Thyroid gland (tissue), 4 donors: ENCODE data around the gene CYP27B1. TPM values are rescaled to one million over a fixed set of nuclear protein-coding genes. Genes with fewer than 3 reads are reported as not detected.

Experiments used
- DNase-seq, 2 donors: peaks; one replicate each; pipeline ENCODE4 v3.0.0-alpha.2; 2019
- H3K27ac ChIP-seq, 3 donors: fragments of 200-600 bp; sonication (generic); 1 replicate in 2 of 3; 2 replicates in 1 of 3; pipeline ENCODE4 v1.5.1; 2016 to 2019; ENCODE audit warnings: mild to moderate bottlenecking in 1 of 3, moderate library complexity in 1 of 3
- H3K27me3 ChIP-seq: fragments of 200-600 bp; sonication (generic); one replicate; pipeline ENCODE4 v1.5.1; 2019
- H3K36me3 ChIP-seq, 2 donors: fragments of 200-600 bp; sonication (generic); one replicate each; pipeline ENCODE4 v1.5.1; 2016 to 2019
- H3K4me1 ChIP-seq, 2 donors: fragments of 200-600 bp; sonication (generic); one replicate each; pipeline ENCODE4 v1.5.1; 2017 to 2019
- H3K4me3 ChIP-seq, 3 donors: fragments of 200-600 bp; sonication (generic); replicated peaks in 1 of 3; 1 replicate in 2 of 3; 2 replicates in 1 of 3; pipeline ENCODE4 v1.5.1; 2016; ENCODE audit warnings: mild to moderate bottlenecking in 1 of 3
- H3K9me3 ChIP-seq: fragments of 200-600 bp; sonication (generic); one replicate; pipeline ENCODE4 v1.5.1; 2017
- CTCF ChIP-seq, 6 experiments: fragments of 200-600 bp in 3 of 6; fragments of 450-650 bp in 3 of 6; sonication (generic) in 3 of 6; IDR thresholded peaks; one replicate each; pipeline ENCODE4 v1.5.1; 2016 to 2019; ENCODE audit warnings: antibody characterized with exemption in 6 of 6, mild to moderate bottlenecking in 2 of 6, inconsistent platforms in 1 of 6, moderate library complexity in 1 of 6
- POLR2A ChIP-seq, 2 donors: fragments of 450-650 bp; IDR thresholded peaks; one replicate each; pipeline ENCODE4 v1.6.1; 2017; ENCODE audit warnings: antibody characterized with exemption in 2 of 2, mild to moderate bottlenecking in 2 of 2, moderate library complexity in 1 of 2
- WGBS, 2 donors: methylation state at CpG; one replicate each; pipeline ENCODE4 v1.1.5; 2017; 5-methylcytosine and 5-hydroxymethylcytosine counted together
- intact Hi-C: fragments of 100-400 bp; cut with DNase I; formaldehyde crosslinking; loops from one replicate; pipeline ENCODE4 v1.15.1; 2023
- microRNA-seq: library from miRNA; unstranded; fragments of <30 nt; microRNA quantifications from one replicate; pipeline ENCODE4, GENCODE V29; 2016
- small RNA-seq: library from RNA; depleted of rRNA; stranded (forward); fragments of <200 nt; gene quantifications from one replicate; pipeline ENCODE3, GENCODE V24; 2016
- total RNA-seq, 4 donors: library from RNA; depleted of rRNA; stranded (reverse); fragments of >200 nt; gene quantifications; one replicate each; pipeline ENCODE4 v1.2.3, GENCODE V29; 2016

The CYP27B1 gene
- total RNA-seq, 4 donors from 2014 or later: 2.7 to 13.0 (median 10.0) TPM

GRCh38 chr12:57713209-57713608 is 53.7 kb downstream of the CYP27B1 start:
- WGBS, 2 donors: 89 to 90% methylated on average over 5 of the region's 5 CpGs

GRCh38 chr12:57712701-57713100 is 54.2 kb downstream of the CYP27B1 start:
- no peak for DNase-seq
- 91 to 99% methylated on average over 3 of the region's 3 CpGs for WGBS, 2 donors
- H3K36me3 ChIP-seq: peaks cover 14 to 21% of the 10 kb centered on the region in 2 donors
- no peaks in the 10 kb centered on the region for H3K27me3 ChIP-seq
- no peaks in the 10 kb centered on the region for H3K4me1 ChIP-seq
- intact Hi-C loops: no loop called here
- no peak for TF ChIP-seq CTCF (IDR thresholded peaks at IDR 0.05)
- no peak for TF ChIP-seq POLR2A (IDR thresholded peaks at IDR 0.05)
- no peak overlapping the region for H3K4me3 ChIP-seq
- H3K27ac ChIP-seq: no peak overlapping the region
- H3K9me3 ChIP-seq: no peaks in the 10 kb centered on the region

More at GRCh38 chr12:57713209-57713608, 53.7 kb downstream of the CYP27B1 start:
- H3K36me3 ChIP-seq: peaks cover 19 to 26% of the 10 kb centered on the region in 2 donors
- H3K27me3 ChIP-seq: no peaks in the 10 kb centered on the region
- H3K4me3 ChIP-seq: no peak overlapping the region
- no peaks in the 10 kb centered on the region for H3K9me3 ChIP-seq
- no peaks in the 10 kb centered on the region for H3K4me1 ChIP-seq
- intact Hi-C loops: no loop called here
- TF ChIP-seq CTCF (IDR thresholded peaks at IDR 0.05) (no peak), POLR2A (IDR thresholded peaks at IDR 0.05) (no peak)
- no peak for DNase-seq
- H3K27ac ChIP-seq: no peak overlapping the region

Small RNA genes within 50 kb of the gene (microRNA-seq; reads per million reads assigned to microRNA genes)
- not detected for gene MIR6759

Small RNA genes within 50 kb of the gene (small RNA-seq; reads per million reads assigned to genes)
- not detected for gene RNU6-1083P

Other genes starting within 250 kb of the CYP27B1 start
- gene DDIT3, start 246.6 kb downstream of the CYP27B1 start, total RNA-seq: 10 to 100 TPM; 44.5 to 71.3 (median 53.8) TPM
- 10 to 100 TPM; 18.9 to 59.7 (median 51.9) TPM for gene MBD6, start 244.3 kb downstream of the CYP27B1 start, total RNA-seq
- gene DCTN2, start 219.9 kb downstream of the CYP27B1 start, total RNA-seq: 100 to 1,000 TPM; 164 to 199 (median 193) TPM
- under 1 TPM; 0.34 to 0.67 (median 0.51) TPM for gene KIF5A, start 217.0 kb downstream of the CYP27B1 start, total RNA-seq
- gene PIP4K2C, start 175.9 kb downstream of the CYP27B1 start, total RNA-seq: 10 to 100 TPM; 29.6 to 82.6 (median 59.2) TPM
- gene DTX3, start 162.3 kb downstream of the CYP27B1 start, total RNA-seq: 10 to 100 TPM; 29.2 to 42.0 (median 33.9) TPM
- 10 to 100 TPM in 1 of 4 donors, 1 to 10 TPM in 3; 3.3 to 25.8 (median 3.9) TPM for gene ARHGEF25, start 155.6 kb downstream of the CYP27B1 start, total RNA-seq
- gene B4GALNT1, start 133.9 kb downstream of the CYP27B1 start, total RNA-seq: 1 to 10 TPM in 3 of 4 donors, under 1 TPM in 1; 0.88 to 7.9 (median 2.2) TPM
- 100 to 1,000 TPM; 262 to 393 (median 286) TPM for gene OS9, start 72.9 kb downstream of the CYP27B1 start, total RNA-seq
- gene AGAP2, start 28.3 kb downstream of the CYP27B1 start, total RNA-seq: 1 to 10 TPM in 1 of 4 donors, under 1 TPM in 3; 0.45 to 1.3 (median 0.80) TPM
- 100 to 1,000 TPM; 110 to 166 (median 137) TPM for gene TSPAN31, start 22.0 kb downstream of the CYP27B1 start, total RNA-seq
- 100 to 1,000 TPM in 3 of 4 donors, 10 to 100 TPM in 1; 95.2 to 137 (median 113) TPM for gene CDK4, start 14.8 kb downstream of the CYP27B1 start, total RNA-seq
- gene MARCHF9, start 12.0 kb downstream of the CYP27B1 start, total RNA-seq: 10 to 100 TPM; 17.5 to 25.1 (median 21.4) TPM
- 10 to 100 TPM in 3 of 4 donors, 1 to 10 TPM in 1; 7.9 to 24.5 (median 13.1) TPM for gene METTL1, start 5.0 kb upstream of the CYP27B1 start, total RNA-seq
- gene EEF1AKMT3, start 5.5 kb upstream of the CYP27B1 start, total RNA-seq: 10 to 100 TPM; 12.1 to 20.4 (median 16.5) TPM
- gene TSFM, start 15.7 kb upstream of the CYP27B1 start, total RNA-seq: 10 to 100 TPM; 19.4 to 32.0 (median 25.5) TPM
- 10 to 100 TPM in 1 of 4 donors, 1 to 10 TPM in 3; 5.1 to 15.7 (median 7.8) TPM for gene AVIL, start 51.7 kb upstream of the CYP27B1 start, total RNA-seq
- 100 to 1,000 TPM in 3 of 4 donors, 10 to 100 TPM in 1; 91.5 to 190 (median 138) TPM for gene CTDSP2, start 79.7 kb upstream of the CYP27B1 start, total RNA-seq
- gene ATP23, start 174.5 kb upstream of the CYP27B1 start, total RNA-seq: 10 to 100 TPM in 3 of 4 donors, 1 to 10 TPM in 1; 1.9 to 13.4 (median 11.1) TPM